Measurements from ENCODE around the gene RINL.

- TF ChIP-seq, protein P1, sequence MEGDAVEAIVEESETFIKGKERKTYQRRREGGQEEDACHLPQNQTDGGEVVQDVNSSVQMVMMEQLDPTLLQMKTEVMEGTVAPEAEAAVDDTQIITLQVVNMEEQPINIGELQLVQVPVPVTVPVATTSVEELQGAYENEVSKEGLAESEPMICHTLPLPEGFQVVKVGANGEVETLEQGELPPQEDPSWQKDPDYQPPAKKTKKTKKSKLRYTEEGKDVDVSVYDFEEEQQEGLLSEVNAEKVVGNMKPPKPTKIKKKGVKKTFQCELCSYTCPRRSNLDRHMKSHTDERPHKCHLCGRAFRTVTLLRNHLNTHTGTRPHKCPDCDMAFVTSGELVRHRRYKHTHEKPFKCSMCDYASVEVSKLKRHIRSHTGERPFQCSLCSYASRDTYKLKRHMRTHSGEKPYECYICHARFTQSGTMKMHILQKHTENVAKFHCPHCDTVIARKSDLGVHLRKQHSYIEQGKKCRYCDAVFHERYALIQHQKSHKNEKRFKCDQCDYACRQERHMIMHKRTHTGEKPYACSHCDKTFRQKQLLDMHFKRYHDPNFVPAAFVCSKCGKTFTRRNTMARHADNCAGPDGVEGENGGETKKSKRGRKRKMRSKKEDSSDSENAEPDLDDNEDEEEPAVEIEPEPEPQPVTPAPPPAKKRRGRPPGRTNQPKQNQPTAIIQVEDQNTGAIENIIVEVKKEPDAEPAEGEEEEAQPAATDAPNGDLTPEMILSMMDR (IDR thresholded peaks at IDR 0.05; ENCODE audit: borderline replicate concordance, extremely low read depth, low read length, poor library complexity, severe bottlenecking): no peak
- TF ChIP-seq EZH2 (IDR thresholded peaks at IDR 0.05; ENCODE audit: borderline replicate concordance, low read depth, low read length, severe bottlenecking): no peak
Observed at GRCh38 chr19:38861368-38861767, 16.7 kb downstream of the RINL start.

Data from DND-41 (cell line).